Endothelial cell of umbilical vein (primary cell): ENCODE measurements around the gene PDGFA. TPM values are rescaled to one million over a fixed set of nuclear protein-coding genes. Genes with fewer than 3 reads are reported as not detected.

Source experiments
- BruUV-seq: library from RNA; stranded (reverse); fragments of 400-500 nt; replicated peaks from 2 replicates; lab custom pipeline; 2021; lab: Mats Ljungman, UMichigan
- CTCF ChIA-PET: fragments of 300-600, 350-600 bp; sonication (Branson Sonifier 250); formaldehyde crosslinking; loops from one replicate; lab custom pipeline; 2021; ENCODE audit warnings: antibody characterized with exemption, inconsistent platforms; lab: Charles Lee
- POLR2A ChIA-PET: fragments of 300-600, 350-600 bp; sonication (Branson Sonifier 250); formaldehyde crosslinking; loops from one replicate; lab custom pipeline; 2021; ENCODE audit warnings: antibody characterized with exemption, inconsistent platforms; lab: Charles Lee
- DNase-seq: peaks from one replicate; pipeline ENCODE4 v3.0.0-alpha.2; 2011; ENCODE audit warnings: low read depth, low spot score
- FAIRE-seq: peaks from 2 replicates; lab custom pipeline; 2011; peaks lifted over from hg19 to GRCh38; lab: Jason Lieb, UNC
- H2AFZ ChIP-seq: 2 replicates; pipeline ENCODE4 v1.6.0; 2012; ENCODE audit warnings: low read depth, low read length, control low read depth, inconsistent platforms
- H3K27ac ChIP-seq: 2 replicates; pipeline ENCODE4 v1.5.1; 2011; ENCODE audit warnings: low read depth, mild to moderate bottlenecking, control low read depth, low read length, moderate library complexity; ENCODE audit not compliant: insufficient read depth
- H3K27me3 ChIP-seq, 2 experiments: 2 replicates each; pipeline versions ENCODE4 v1.6.0 to v1.6.1; 2011; ENCODE audit warnings: low read length in 2 of 2, mixed read lengths in 1 of 2; ENCODE audit not compliant: control insufficient read depth in 2 of 2, insufficient read depth in 2 of 2
- H3K36me3 ChIP-seq, 2 experiments: 2 replicates in 1 of 2; 3 replicates in 1 of 2; pipeline ENCODE4 v1.5.1; 2011; ENCODE audit warnings: low read length in 2 of 2, mild to moderate bottlenecking in 1 of 2, moderate library complexity in 1 of 2; ENCODE audit not compliant: control insufficient read depth in 2 of 2, insufficient read depth in 2 of 2; ENCODE audit errors: extremely low read depth in 1 of 2
- H3K4me1 ChIP-seq: 3 replicates; pipeline ENCODE4 v1.5.1; 2011; ENCODE audit warnings: mild to moderate bottlenecking, low read length; ENCODE audit not compliant: control insufficient read depth, insufficient read depth; ENCODE audit errors: extremely low read depth
- H3K4me2 ChIP-seq: 2 replicates; pipeline ENCODE4 v1.6.1; 2011; ENCODE audit warnings: low read length, control low read depth, mixed read lengths; ENCODE audit not compliant: insufficient read depth
- H3K4me3 ChIP-seq, 3 experiments: fragments of 200-600 bp in 1 of 3; sonication (generic), shearing (Covaris generic) in 1 of 3; replicated peaks in 1 of 3; 2 replicates each; pipeline ENCODE4 v1.5.1; 2011 to 2016; ENCODE audit warnings: control low read depth in 3 of 3, low read length in 3 of 3, mild to moderate bottlenecking in 2 of 3, inconsistent platforms in 1 of 3, low read depth in 1 of 3, moderate library complexity in 1 of 3; ENCODE audit not compliant: insufficient read depth in 1 of 3
- H3K79me2 ChIP-seq: 2 replicates; pipeline ENCODE4 v1.6.0; 2012; ENCODE audit warnings: low read length, inconsistent platforms; ENCODE audit not compliant: control insufficient read depth, insufficient read depth
- H3K9ac ChIP-seq: replicated peaks from 2 replicates; pipeline ENCODE3; 2011; ENCODE audit warnings: low read length, control low read depth; ENCODE audit not compliant: insufficient read depth; ENCODE audit errors: extremely low read depth
- H3K9me1 ChIP-seq: replicated peaks from 3 replicates; pipeline ENCODE4 v1.6.0; 2011; ENCODE audit warnings: mild to moderate bottlenecking, low read length; ENCODE audit not compliant: control insufficient read depth, insufficient read depth; ENCODE audit errors: extremely low read depth
- H3K9me3 ChIP-seq: replicated peaks from 2 replicates; pipeline ENCODE4 v1.5.1; 2012; ENCODE audit warnings: low read length, inconsistent platforms; ENCODE audit not compliant: control insufficient read depth, insufficient read depth
- H4K20me1 ChIP-seq: replicated peaks from 2 replicates; pipeline ENCODE3; 2011; ENCODE audit warnings: mild to moderate bottlenecking, low read length; ENCODE audit not compliant: control insufficient read depth, insufficient read depth; ENCODE audit errors: extremely low read depth
- CTCF ChIP-seq, 2 donors: IDR thresholded peaks; 1 replicate in 1 of 2; 2 replicates in 1 of 2; pipeline ENCODE4 v1.5.1; 2011; ENCODE audit warnings: low read length in 2 of 2, mild to moderate bottlenecking in 2 of 2, moderate library complexity in 2 of 2, control low read depth in 1 of 2, inconsistent platforms in 1 of 2, low read depth in 1 of 2; ENCODE audit not compliant: insufficient read depth in 1 of 2; ENCODE audit errors: extremely low read depth in 1 of 2
- EZH2 ChIP-seq: IDR thresholded peaks from 2 replicates; pipeline ENCODE4 v1.6.1; 2012; ENCODE audit warnings: borderline replicate concordance, low read depth, mild to moderate bottlenecking, moderate library complexity, low read length, inconsistent platforms; ENCODE audit not compliant: severe bottlenecking
- FOS ChIP-seq: IDR thresholded peaks from 2 replicates; pipeline ENCODE4 v1.6.1; 2011; ENCODE audit warnings: mild to moderate bottlenecking, low read length, moderate library complexity, borderline replicate concordance; ENCODE audit not compliant: insufficient read depth
- GATA2 ChIP-seq: IDR thresholded peaks from 2 replicates; pipeline ENCODE4 v1.7.0; 2011; ENCODE audit warnings: low read depth, mild to moderate bottlenecking, moderate library complexity, mixed read lengths, low read length; ENCODE audit not compliant: insufficient read length, insufficient read depth
- JUN ChIP-seq: IDR thresholded peaks from 2 replicates; pipeline ENCODE4 v1.6.1; 2011; ENCODE audit warnings: borderline replicate concordance, low read depth; ENCODE audit not compliant: insufficient read length, insufficient read depth
- MAX ChIP-seq: IDR thresholded peaks from 2 replicates; pipeline ENCODE4 v1.6.1; 2011; ENCODE audit not compliant: insufficient read depth, insufficient read length
- MYC ChIP-seq: IDR thresholded peaks from one replicate; pipeline ENCODE4 v1.6.1; 2011; ENCODE audit warnings: mild to moderate bottlenecking, low read depth, low read length
- POLR2A ChIP-seq: IDR thresholded peaks from 2 replicates; pipeline ENCODE4 v1.6.1; 2012; ENCODE audit warnings: low read depth, mild to moderate bottlenecking, control low read depth, low read length
- POLR2AphosphoS5 ChIP-seq: IDR thresholded peaks from 2 replicates; pipeline ENCODE4 v1.6.1; 2012; ENCODE audit warnings: low read depth, mild to moderate bottlenecking, control low read depth, low read length, moderate library complexity; ENCODE audit not compliant: insufficient read depth
- dilution Hi-C: fragments of 300-500 bp; cut with MboI; formaldehyde crosslinking; loops from one replicate; pipeline ENCODE4 v1.15.0; 2019; ENCODE audit warnings: low sequenced_read_pairs; ENCODE audit not compliant: extremely low pct_ligation_motif_present
- intact Hi-C: fragments of 100-400 bp; cut with micrococcal nuclease; formaldehyde crosslinking; loops from one replicate; pipeline ENCODE4 v1.10.0; 2022
- polyA plus RNA-seq, 4 experiments: library from polyadenylated mRNA; depleted of rRNA in 3 of 4; stranded (reverse) in 3 of 4; unstranded in 1 of 4; fragments of >200 nt; gene quantifications; 2 replicates each; pipeline versions ENCODE4 v1.2.1 to v1.2.3, GENCODE V29; 2011 to 2012; ENCODE audit warnings: missing spikeins in 1 of 4
- total RNA-seq: library from RNA; stranded (reverse); gene quantifications from 2 replicates; pipeline ENCODE4 v1.2.3, GENCODE V29; 2021

The PDGFA gene
- total and polyA plus RNA-seq, 2 donors (not counting 3 experiments of a cell fraction or from before 2014, with no cell fraction given), result 17.4 to 62.4 TPM

- dilution Hi-C loops, result no loop called here
- H4K20me1 ChIP-seq, result no peaks in the 10 kb centered on the region
- intact Hi-C loops, result loop anchor here (5.0 kb wide), 1 partner anchor 66 kb away; no protein-coding TSS in a partner anchor
- no peak overlapping the region for H2AFZ ChIP-seq
- POLR2A ChIA-PET, result no interaction called here
- H3K4me3 ChIP-seq, result no peak overlapping the region
- no peaks in the 10 kb centered on the region for H3K9me3 ChIP-seq
- peaks cover 12 to 25% of the 10 kb centered on the region in 2 experiments for H3K36me3 ChIP-seq
- H3K27ac ChIP-seq, result no peak overlapping the region
- FAIRE-seq (no peak), DNase-seq (no peak)
- no peak for TF ChIP-seq POLR2AphosphoS5
- no peak for TF ChIP-seq EZH2
- TF ChIP-seq MYC, result no peak
- TF ChIP-seq GATA2, result no peak
- TF ChIP-seq FOS, result no peak
- no peak for TF ChIP-seq JUN
- TF ChIP-seq POLR2A, result no peak
- TF ChIP-seq CTCF (IDR thresholded peaks at IDR 0.05; ENCODE audit: extremely low read depth in 1 of 2, insufficient read depth in 1 of 2, low read depth in 1 of 2, low read length in 2 of 2), result no peak
- TF ChIP-seq MAX, result no peak
- H3K79me2 ChIP-seq, result peaks cover 23% of the 10 kb centered on the region
- H3K27me3 ChIP-seq, result no peaks in the 10 kb centered on the region
- H3K9me1 ChIP-seq, result no peaks in the 10 kb centered on the region
- BruUV-seq, result no TSS peak
- H3K9ac ChIP-seq, result no peak overlapping the region
- H3K4me1 ChIP-seq, result no peaks in the 10 kb centered on the region
- CTCF ChIA-PET, result interaction anchor here (0.7 to 1.9 kb wide), 2 partner anchors 170 to 172 kb away, joined by 4 to 8 read pairs; no protein-coding TSS in a partner anchor
- no peak overlapping the region for H3K4me2 ChIP-seq
Observed at GRCh38 chr7:503575-504111, 16.0 kb downstream of the PDGFA start.
